Hematopoietic multipotent progenitor cell treated with erythropoietin and hydrocortisone succinate and interleukin-3 and kit ligand, for 8 days (in vitro differentiated cells): ENCODE data around the gene BANP.
"Not testable (repeated sequence)": the region's sequence is repeated elsewhere in the genome, so short reads cannot be mapped to it uniquely, and the experiment has no call there.

Source experiments
- DNase-seq: peaks from one replicate; pipeline ENCODE4 v3.0.0-alpha.2; 2015

BANP gene

DNA sequence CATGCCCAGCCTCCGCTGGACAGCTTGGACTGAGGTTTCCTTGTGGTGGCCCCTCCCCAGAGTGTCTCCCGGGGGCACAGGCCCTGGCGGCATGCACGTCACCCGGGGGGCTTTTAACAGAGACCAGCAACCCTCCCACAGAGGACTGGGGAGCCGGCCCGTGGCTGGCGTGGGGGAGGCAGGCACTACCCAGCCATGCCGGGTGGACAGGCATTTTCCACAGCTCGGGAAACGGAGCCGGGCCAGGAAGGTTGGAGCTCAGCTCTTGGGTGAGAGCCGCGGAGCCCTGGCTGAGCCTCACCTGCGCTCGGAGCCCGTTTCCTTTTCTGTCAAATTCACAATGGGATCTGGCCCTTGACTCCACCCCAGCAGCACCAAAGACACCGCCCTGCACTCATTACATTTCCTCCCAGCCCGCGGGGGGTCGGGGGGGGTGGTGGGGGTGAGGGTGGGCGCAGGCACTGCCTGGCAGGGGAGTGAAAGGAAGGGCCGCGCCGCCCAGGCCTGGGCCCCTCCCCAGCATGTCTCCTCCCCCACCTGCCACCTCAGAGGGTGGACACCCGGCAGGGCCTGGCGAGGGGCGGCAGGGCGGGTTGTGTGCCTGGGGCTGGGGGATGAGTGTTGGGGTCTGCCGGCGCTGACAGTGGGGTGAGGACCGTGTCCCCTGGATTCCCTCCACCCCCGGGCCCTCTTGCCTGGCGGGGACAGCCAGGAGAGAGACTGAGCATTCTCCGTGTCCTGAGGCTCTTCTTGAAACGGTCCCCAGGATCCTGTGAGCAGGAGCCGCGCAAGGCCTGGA, 139.3 kb downstream of the BANP start:
- not testable (repeated sequence) for DNase-seq

DNA sequence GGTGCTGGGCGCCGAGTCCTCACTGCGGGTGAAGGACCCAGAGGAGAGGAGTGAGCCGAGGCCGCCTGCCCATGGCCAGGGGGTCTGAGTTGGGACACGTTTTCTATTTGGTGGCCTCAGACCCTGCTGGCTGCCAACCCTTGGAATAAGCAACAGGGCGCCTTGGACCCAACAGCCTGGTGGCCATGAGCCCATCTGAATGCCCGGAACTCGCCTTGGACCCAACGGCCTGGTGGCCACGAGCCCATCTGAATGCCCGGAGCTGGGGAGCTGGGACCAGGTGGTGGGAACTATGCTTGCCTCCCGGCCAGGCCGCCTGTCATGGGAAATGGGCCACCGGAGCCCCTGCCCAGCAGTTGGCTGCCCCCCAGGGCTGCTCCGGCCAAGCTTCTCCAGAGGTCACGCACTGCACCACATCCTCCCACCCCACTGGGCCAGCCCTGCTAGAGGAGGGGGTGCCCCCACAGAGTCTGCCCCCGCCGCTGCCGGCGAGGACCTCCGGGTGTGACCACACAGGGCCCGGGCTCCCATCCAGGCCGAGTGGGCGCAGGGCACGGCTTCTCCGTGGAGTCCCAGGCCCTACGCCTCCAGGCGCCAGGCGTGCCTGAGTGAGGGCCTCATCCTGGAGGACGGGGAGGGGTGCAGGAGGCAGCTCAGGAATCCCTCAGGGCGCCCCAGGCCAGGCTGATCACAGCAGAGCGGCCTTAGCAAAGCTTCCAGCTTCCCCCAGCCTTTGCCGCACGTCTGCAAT, 140.2 kb downstream of the BANP start:
- not testable (repeated sequence) for DNase-seq

DNA sequence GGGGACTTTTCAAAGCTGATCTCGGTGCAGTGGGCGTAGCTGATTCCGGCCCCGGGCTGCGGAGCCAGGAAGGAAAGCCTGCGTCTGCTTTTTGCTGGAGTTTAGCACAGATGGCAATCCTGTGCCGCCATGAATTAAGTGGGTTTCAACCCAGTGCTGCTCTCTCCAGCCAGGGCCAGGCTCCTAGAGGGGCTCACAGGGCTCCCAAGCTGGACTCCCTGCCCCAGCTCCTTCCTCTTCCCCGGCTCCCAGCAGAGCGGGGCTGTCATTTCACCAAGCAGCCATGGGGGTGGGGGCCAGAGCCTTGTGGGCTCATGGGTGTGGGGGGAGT, 140.7 kb downstream of the BANP start:
- DNase-seq, result not testable (repeated sequence)

DNA sequence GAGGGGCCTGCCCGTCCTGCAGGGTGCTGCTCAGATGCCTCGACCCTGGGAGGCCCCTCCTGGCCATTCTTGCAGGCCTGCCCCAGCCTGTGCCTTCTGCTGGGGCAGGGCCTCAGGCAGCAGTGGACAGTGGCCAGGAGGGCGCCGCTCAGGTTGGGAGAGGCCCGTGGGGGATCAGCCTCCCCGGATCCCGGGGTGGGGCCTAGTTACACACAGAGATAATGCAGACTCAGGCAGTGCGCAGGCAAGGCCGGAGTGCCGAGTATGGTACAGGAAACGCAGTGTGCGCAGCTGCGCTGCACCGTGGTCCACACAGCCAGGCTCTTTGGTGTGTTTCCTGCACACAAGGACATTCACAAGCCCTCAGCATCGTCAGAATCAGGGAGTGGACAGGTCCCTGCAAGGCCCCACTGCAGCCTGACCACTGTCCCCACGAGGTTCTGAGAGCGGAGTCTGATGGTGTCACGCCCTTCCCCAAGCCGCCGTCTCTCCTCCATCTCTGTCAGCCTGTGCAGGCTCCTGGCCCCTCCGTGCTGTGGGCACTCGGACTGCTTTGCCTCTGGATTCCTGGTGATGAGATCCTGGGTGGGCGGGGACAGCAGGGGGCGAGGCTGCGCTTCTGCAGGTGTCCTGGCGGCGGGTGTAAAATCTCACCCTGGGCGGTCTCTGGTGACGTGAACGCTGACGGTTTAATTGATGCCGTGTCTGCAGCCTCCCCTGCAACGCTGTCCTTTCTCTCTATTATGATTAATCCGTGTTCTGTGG, 141.7 kb downstream of the BANP start:
- DNase-seq, result not testable (repeated sequence)

DNA sequence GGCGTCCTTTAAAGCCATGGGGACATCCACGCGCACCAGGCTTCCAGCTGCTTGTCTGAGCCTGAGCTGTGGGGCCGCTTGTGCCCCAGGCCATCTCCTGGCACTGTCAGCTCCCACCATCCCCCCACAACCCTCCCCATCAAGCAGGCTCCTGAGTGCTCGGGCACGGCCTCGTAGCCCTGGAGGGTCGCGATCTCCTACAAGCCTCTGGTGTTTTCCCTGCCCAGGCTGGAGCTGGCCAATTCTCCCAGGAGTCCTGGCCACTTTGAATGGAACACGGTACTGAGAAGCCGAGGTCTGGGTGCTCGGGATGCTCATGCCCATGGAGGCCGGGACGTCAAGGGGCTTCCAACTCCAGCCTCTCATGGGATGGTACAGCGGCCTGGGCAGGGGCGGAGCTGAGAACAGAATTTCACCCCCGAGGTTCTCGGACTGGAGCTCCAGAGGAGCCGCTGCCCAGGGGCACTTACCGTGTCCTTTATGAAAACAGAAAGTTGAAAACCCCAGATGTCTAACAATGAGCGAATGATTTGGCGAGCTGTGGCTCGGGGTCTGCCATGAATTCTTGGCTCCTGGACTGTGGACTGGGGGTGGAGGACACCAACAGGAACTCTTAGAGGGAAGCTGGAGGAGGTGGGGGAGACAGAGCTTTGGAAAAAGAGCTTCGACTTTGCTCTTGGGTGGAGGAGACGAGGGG, 142.5 kb downstream of the BANP start:
- not testable (repeated sequence) for DNase-seq

DNA sequence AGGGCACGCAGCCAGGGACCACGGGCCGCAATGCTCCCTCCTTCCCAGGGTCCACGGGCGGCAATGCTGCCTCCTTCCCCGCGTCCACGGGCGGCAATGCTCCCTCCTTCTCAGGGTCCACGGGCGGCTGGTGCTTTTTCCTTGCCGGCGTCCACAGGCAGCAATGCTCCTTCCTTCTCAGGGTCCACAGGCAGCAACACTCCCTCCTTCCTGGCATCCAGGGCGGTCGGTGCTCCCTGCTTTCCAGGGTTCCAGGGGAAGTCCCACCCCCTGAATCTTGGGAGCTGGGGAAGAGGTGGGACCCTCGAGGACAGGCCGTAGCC, 143.0 kb downstream of the BANP start:
- DNase-seq, result not testable (repeated sequence)

DNA sequence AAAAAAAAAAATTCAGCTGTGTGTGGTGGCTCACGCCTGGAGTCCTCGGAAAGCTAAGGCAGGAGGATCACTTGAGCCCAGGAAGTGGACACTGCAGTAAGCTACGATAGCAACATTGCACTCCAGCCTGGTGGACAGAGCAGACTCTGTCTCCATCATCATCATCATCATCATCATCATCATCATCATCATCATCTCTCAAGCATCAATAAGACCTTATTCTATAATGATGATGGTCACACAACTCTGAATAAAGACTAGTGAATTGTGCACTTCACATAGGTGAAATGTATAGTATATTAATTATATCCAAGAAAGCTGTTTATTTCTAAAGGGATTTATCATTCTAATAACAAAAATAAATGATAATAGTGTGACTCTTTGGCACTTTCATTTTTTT, 143.7 kb downstream of the BANP start:
- DNase-seq, result not testable (repeated sequence)

DNA sequence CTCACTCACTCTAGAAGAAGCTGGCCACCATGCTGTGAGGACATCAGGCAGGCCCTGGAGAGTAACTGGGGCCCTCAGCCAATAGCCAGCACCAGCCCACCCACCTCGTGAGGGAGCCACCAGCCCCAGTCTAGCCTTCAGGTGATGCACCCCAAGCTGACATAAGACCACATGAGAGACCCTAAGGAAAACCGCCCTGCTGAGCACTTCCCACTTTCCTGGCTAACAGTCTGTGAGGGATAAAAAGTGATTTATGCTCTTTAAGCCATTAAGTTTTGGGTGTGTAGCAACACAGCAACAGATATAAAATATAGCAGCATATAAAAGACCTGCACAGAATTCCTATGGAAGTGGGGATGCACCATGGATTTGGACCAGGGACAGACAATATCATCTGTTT, 145.4 kb downstream of the BANP start:
- DNase-seq, result not testable (repeated sequence)

DNA sequence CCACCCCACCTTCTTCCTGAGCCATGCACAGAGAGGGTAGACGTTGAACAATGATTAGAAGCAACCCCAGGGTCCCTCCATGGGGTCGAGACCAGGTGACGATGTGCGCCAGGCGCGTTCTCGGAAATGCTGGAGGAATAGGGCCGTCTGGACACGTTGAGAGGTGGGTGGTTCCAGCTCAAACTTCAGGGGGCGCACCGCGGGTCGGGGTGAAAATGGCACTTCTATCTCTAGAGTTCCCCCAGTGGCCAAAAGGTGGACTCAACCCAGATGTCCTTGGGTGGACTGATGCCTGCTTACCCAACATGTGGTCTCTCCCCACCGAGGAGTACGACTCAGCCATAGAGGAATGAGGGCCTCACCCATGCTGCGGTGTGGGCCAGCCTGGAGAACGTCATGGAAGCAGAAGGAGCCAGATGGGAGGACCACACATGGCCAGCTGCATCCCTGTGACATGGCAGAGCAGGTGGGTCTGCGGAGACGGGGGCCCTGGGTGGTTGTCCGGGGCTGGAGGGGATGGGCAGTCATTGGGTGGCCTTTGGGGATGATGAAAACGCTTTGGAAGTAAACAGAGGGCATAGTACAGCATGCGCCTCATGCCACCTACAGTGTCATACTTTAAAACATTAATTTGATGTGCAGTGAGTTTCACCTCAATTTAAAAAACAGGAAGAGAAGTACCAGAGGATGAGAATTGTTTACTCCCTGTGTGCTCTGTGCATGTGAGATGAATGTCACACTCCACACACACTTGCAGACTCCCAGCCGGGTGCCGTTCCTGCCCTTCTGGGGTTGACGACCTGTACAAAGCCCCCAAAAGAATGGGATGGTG, 147.7 kb downstream of the BANP start:
- DNase-seq, result not testable (repeated sequence)

DNA sequence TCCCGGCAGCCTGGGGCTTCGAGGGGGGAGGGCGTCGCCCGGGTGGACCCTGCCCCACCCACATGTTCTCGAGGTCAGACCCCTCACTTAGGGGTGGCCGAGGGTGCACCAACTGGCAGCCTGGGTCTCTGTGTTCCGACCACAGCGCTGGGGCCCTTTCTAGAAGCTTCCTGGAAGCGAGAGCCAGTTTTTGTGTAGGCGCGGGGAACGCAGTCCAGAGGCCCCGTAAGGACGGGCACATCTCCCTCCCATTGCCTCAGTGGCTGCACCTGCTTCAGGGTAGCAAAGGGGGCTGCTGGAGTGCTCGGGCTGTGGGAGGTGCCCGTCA, 148.3 kb downstream of the BANP start:
- no peak for DNase-seq

DNA sequence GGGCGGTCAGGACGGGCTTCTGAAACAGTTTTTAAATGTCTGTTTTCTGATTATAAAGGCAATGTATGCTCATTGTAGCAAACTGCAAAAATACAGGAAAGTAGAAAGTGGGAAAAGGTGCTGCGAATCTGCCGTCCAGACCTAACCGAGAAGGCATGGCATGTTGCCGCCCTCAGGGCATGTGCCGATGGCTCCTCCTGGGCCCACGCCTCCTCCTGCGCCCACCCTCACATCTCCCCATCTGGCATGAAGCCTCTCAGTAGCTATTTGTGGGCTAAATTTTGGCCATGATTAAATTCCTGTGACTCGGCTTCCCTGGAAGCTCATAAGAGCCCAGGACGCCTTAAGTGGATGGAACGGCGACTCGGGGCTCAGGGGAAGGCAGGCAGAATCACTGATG, 148.7 kb downstream of the BANP start:
- DNase-seq, result not testable (repeated sequence)

DNA sequence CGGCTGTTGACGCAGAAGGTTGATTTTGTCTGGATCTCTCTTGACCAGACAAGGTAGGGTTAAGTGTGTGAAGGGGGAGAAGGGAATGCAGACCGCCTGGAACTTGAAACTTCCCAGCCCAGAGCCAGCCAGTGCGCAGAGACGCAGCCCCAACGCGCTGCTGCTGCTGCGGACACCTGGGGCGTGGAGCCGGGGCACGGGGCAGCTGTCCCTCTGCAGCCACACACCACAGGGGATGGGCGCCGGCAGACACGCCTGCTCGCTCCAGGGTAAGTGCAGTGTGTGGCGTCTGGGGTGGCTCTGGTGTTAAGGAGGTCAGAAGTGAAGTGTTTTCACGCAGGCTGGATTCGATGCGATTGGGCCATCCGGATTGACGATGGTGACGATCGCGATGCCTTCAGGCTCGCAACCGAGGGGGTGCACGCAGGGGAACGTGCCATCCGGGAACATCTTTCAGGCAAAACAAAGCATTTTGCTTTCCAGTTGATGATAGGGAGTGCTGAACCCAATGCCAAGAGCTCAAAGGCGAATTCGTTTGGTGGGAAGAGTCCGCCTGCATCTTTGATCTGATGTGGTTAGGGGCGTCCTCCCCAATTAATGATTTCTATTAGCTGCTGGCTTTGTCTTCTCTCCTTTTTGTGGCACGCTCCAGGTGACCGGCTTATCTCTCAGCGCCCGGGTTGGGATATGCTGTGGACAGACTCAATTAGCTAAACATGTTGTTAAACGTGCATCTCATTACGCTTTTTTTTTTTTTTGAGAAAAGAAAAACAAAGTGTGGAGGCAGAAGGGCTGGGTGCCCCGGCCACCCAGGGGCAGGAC, 149.8 kb downstream of the BANP start:
- not testable (repeated sequence) for DNase-seq

DNA sequence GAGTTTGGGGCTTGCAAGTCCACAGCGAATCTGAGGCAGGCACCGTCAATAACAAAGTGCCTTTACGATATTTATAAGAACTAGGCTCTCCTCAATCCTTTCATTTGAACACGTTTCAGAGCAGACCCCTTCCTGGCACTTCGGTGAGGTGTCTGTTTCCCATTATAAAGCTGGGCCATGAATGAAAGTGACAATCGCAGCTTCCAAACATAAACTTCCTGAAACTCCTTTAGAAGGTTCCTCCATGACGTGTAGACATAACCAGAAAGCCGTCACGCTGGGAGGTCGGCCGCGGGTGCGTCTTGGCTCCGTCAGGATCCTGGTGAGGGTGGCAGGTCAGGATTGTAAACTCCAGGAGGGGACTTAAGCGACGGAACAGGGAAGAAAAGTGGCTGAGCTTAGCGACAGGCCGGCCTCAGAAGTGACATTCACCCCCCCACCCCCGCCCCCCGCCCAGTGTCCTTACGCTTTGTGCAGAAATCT, 150.4 kb downstream of the BANP start:
- not testable (repeated sequence) for DNase-seq

DNA sequence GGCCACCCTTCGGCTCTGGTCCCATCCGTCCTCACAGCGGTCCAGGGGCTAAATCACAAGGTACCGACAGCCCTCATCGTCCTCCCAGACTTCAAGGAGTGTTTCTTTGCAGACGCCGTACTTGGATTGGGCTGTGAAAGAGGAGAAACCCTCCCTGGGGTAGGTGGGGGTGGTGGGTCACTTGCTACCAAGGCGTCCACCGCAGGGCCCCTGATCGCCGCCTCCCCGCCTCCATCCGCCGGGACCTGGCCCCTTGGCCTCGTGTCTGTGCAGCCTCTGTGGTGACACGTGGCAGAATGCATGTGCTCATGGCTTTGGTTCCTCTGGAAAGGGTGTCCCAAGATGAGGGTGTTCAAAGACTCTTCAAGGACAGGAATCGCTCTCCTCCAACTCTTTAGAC, 151.4 kb downstream of the BANP start:
- DNase-seq, result no peak

DNA sequence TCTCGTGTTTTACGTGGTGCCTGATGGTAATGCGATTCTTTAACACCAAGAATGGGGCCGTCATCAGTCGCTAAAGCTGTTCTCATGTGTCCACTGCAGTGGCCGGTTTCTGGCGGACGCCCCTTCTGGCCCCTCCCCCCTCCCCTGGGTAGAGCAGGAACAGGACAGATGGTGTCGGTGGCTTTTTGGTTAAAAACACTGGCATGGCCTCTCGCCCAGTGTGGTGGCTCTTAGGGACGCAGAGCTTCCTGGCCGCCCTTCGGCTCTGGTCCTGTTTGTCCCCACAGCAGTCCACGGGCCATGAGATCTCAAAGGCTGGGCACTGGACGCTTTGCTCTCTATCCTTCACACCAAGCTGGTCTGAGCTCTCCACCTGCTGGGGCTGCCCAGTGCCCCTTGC, 151.8 kb downstream of the BANP start:
- no peak for DNase-seq

DNA sequence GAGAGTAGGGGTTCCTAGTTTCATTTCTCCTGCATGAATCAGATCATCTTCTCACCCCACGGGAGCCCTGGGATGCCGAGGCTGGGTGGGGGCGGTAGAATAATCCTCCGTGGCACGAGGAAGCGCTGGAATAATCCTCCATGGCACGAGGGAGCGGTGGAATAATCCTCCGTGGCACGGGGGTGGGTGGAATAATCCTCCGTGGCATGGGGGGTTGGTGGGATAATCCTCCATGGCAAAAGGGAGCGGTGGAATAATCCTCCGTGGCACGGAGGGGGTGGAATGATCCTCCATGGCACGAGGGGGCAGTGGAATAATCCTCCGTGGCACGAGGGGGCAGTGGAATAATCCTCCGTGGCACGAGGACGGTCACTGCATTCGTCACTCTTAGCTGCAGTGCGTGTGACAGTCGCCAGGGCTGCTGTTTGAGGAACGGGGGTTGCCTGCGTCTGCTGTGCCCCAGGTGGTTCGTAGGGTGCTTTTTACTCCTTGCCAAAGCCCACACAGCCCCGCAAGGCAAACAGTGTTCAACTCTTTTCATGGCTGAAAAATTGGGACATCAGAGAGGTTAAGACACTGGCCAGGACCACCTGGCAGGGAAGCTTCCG, 152.5 kb downstream of the BANP start:
- DNase-seq, result no peak

DNA sequence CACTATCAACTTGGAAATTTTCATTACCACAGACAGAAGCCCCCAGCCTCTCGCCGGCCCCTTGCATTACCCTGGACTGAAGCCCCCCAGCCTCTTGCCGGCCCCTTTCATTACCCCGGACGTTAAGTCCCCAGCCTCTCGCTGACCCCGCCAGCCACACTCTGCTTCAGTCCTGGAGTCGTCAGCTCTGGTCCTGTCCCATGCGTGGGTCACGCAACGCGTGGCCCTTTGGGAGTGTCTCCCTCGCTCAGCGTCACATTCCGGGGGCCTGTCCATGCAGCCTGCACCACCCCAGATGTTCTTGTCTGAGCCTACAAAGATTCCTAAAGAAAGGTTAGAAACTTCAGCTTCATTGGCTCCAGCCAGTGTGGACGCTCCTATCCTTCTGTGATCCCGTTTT, 153.1 kb downstream of the BANP start:
- not testable (repeated sequence) for DNase-seq

DNA sequence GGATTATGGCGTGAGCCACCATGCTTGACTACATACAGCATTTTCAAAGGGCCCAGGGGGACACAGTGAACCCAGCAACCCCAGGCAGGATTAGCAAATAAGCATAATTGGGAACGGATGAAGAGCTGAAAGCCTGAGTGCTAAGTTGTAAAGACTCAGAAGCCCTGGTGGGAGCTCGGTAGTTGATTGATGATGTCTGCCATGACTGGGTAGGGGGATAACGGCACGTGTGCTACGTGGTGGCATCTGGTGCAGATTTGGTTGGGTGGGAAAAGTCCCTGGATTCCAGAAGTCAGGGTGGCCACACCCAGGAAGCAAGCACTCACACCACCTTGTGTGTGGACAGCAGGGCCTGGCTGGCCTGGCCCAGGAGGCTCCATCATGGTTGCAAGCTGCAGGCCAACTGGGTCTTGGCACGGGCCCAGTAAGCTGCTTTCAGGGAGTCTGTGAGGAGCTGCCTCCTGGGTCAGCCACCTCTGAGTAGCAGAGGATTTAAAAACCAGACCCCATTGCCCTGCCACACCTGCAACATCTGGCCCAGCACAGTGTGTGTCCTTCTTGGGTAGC, 154.4 kb downstream of the BANP start:
- DNase-seq, result not testable (repeated sequence)

DNA sequence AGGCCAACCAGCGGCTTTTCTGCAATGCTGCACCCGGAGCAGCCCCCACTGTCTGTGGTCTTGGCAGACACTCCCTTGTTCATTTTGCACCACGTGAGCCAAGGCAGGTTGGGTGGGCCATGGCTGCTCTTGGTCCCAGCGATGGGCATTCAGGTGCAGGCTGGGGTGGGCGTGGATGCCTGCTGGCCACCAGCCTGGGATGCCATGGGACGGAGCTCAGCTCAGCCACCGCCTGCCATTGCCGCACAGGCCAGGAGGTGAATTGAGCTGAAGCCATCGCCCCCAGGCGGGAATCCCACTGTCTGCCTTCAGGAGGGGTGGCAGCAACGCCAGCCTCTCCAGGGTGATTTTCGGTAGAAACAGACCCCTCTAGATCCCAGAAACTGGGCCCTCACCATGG, 155.3 kb downstream of the BANP start:
- DNase-seq, result not testable (repeated sequence)

DNA sequence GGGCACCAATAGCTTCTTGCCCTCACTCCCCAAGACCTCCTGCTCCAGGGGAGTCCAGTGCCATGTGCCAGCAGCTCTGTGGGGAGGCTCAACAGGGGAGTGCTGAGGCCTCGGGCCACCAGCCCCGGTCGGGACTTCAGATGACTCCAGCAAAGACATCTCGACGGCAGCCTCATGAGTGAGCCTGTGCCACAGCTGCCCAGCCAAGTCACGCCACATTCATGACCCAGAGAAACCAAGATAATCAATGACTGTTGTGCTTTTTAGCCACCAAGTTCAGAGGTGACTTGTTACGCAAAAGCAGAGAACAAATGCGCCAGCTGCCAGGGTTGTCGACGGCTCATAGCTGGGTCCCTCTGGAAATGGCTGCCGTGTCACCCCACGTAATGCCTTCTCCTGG, 157.5 kb downstream of the BANP start:
- no peak for DNase-seq
